Brain pericyte (primary cell): ENCODE data around the gene MC4R.
A peak's percentile ranks its signal among the peaks of the same experiment; 100 is the strongest.
"Not testable (repeated sequence)": the region's sequence is repeated elsewhere in the genome, so short reads cannot be mapped to it uniquely, and the experiment has no call there.

Source experiments
- DNase-seq: peaks from one replicate; pipeline ENCODE4 v3.0.0-alpha.2; 2012; ENCODE audit warnings: low read depth, low spot score

MC4R gene

GRCh38 chr18:60372596-60372995, at the start of gene MC4R:
Gene MC4R (minus strand): TSS chr18:60372775. CDS start chr18:60372349, 426 bp downstream.
- DNase-seq: peak; percentile 42

GRCh38 chr18:60422306-60422705, 49.7 kb upstream of the MC4R start:
- DNase-seq: not testable (repeated sequence)

- DNase-seq: no peak
Observed at GRCh38 chr18:60421356-60422118, 49.0 kb upstream of the MC4R start.

GRCh38 chr18:60417946-60418345, 45.4 kb upstream of the MC4R start:
- DNase-seq: no peak

GRCh38 chr18:60413944-60414547, 41.5 kb upstream of the MC4R start:
- no peak for DNase-seq

GRCh38 chr18:60411715-60412114, 39.1 kb upstream of the MC4R start:
- DNase-seq: no peak

GRCh38 chr18:60406721-60407120, 34.1 kb upstream of the MC4R start:
- no peak for DNase-seq

- DNase-seq: no peak
Observed at GRCh38 chr18:60404486-60405085, 32.0 kb upstream of the MC4R start.

- no peak for DNase-seq
Observed at GRCh38 chr18:60401346-60401745, 28.8 kb upstream of the MC4R start.

- DNase-seq: no peak
Observed at GRCh38 chr18:60391571-60392226, 19.1 kb upstream of the MC4R start.

GRCh38 chr18:60389314-60389713, 16.7 kb upstream of the MC4R start:
- no peak for DNase-seq

GRCh38 chr18:60385693-60386092, 13.1 kb upstream of the MC4R start:
- no peak for DNase-seq

GRCh38 chr18:60383893-60384292, 11.3 kb upstream of the MC4R start:
- no peak for DNase-seq

- DNase-seq: no peak
Observed at GRCh38 chr18:60377778-60378469, 5.3 kb upstream of the MC4R start.

- no peak for DNase-seq
Observed at GRCh38 chr18:60372132-60372531, 443 bp downstream of the MC4R start.

- DNase-seq: no peak
Observed at GRCh38 chr18:60358516-60358915, 14.1 kb downstream of the MC4R start.

GRCh38 chr18:60350941-60351340, 21.6 kb downstream of the MC4R start:
- DNase-seq: no peak

- DNase-seq: no peak
Observed at GRCh38 chr18:60350150-60350549, 22.4 kb downstream of the MC4R start.

- no peak for DNase-seq
Observed at GRCh38 chr18:60347526-60348045, 25.0 kb downstream of the MC4R start.

- no peak for DNase-seq
Observed at GRCh38 chr18:60339018-60339417, 33.6 kb downstream of the MC4R start.

- no peak for DNase-seq
Observed at GRCh38 chr18:60331890-60332289, 40.7 kb downstream of the MC4R start.

- no peak for DNase-seq
Observed at GRCh38 chr18:60329131-60329530, 43.4 kb downstream of the MC4R start.
